K562 (cell line): ENCODE measurements around the gene HNRNPA2B1.

Experiments
- CREB1 ChIP-seq, 2 experiments: sonication (generic) in 1 of 2; formaldehyde crosslinking in 1 of 2; IDR thresholded peaks; 2 replicates each; pipeline versions ENCODE4 v1.6.1 to v1.8.0; 2012 to 2022; ENCODE audit warnings: inconsistent platforms in 1 of 2, mild to moderate bottlenecking in 1 of 2, missing genetic modification reagents in 1 of 2, moderate library complexity in 1 of 2
- RFX5 ChIP-seq: IDR thresholded peaks from 2 replicates; pipeline ENCODE4 v1.6.1; 2011; ENCODE audit warnings: low read depth, mild to moderate bottlenecking, improper control_type of control experiment, low read length
- TGIF2 ChIP-seq: sonication (generic); formaldehyde crosslinking; IDR thresholded peaks from 2 replicates; pipeline ENCODE4 v1.8.1; 2022; ENCODE audit warnings: mild to moderate bottlenecking, missing genetic modification reagents, moderate library complexity
- TF ChIP-seq, protein P1 (sequence below): sonication (generic); formaldehyde crosslinking; IDR thresholded peaks from 2 replicates; pipeline ENCODE4 v1.5.0; 2020; ENCODE audit warnings: missing genetic modification reagents
- TF ChIP-seq, protein P2 (sequence below), 3 experiments: IDR thresholded peaks in 2 of 3; conservative IDR thresholded peaks in 1 of 3; 2 replicates each; pipeline ENCODE4 v1.5.1; 2011 to 2012; ENCODE audit warnings: low read length in 3 of 3, mild to moderate bottlenecking in 3 of 3, control low read depth in 2 of 3, improper control_type of control experiment in 1 of 3, inconsistent platforms in 1 of 3, low read depth in 1 of 3, mixed read lengths in 1 of 3, moderate library complexity in 1 of 3; ENCODE audit not compliant: insufficient read depth in 2 of 3

DNA sequence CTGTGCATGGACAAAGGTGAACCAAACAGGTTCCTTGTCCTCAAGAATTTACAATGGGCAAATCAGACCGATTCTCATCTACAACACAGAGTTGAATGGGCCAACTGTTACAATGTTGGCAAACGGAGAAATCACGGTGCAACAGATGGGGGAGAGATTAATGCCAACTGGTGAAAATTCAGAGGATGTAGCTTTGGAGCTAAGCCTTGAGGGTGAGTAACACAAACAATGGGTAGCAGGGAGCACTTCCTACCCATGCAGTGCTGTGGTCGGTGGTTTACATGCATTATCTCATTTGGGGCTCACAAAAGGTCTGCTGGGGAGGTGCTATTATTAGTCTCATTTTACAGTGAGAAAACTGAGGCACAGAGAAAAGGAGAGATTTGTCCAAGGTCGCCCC, 49.5 kb downstream of the HNRNPA2B1 start:
- TF ChIP-seq, protein P1, sequence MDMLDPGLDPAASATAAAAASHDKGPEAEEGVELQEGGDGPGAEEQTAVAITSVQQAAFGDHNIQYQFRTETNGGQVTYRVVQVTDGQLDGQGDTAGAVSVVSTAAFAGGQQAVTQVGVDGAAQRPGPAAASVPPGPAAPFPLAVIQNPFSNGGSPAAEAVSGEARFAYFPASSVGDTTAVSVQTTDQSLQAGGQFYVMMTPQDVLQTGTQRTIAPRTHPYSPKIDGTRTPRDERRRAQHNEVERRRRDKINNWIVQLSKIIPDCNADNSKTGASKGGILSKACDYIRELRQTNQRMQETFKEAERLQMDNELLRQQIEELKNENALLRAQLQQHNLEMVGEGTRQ (CRISPR knock-in tag) = no peak
- no peak for TF ChIP-seq TGIF2 (CRISPR knock-in tag)
- TF ChIP-seq RFX5 = no peak
- no peak for TF ChIP-seq CREB1 (IDR thresholded peaks at IDR 0.05)
- no peak for TF ChIP-seq CREB1 (CRISPR knock-in tag; IDR thresholded peaks at IDR 0.05)
- TF ChIP-seq, protein P2, sequence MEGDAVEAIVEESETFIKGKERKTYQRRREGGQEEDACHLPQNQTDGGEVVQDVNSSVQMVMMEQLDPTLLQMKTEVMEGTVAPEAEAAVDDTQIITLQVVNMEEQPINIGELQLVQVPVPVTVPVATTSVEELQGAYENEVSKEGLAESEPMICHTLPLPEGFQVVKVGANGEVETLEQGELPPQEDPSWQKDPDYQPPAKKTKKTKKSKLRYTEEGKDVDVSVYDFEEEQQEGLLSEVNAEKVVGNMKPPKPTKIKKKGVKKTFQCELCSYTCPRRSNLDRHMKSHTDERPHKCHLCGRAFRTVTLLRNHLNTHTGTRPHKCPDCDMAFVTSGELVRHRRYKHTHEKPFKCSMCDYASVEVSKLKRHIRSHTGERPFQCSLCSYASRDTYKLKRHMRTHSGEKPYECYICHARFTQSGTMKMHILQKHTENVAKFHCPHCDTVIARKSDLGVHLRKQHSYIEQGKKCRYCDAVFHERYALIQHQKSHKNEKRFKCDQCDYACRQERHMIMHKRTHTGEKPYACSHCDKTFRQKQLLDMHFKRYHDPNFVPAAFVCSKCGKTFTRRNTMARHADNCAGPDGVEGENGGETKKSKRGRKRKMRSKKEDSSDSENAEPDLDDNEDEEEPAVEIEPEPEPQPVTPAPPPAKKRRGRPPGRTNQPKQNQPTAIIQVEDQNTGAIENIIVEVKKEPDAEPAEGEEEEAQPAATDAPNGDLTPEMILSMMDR (IDR thresholded peaks at IDR 0.05 in 2 of 3, conservative IDR thresholded peaks at IDR 0.05 in 1 of 3; ENCODE audit: insufficient read depth in 2 of 3, low read depth in 1 of 3, low read length in 3 of 3) = no peak
